C4-2B (cell line): ENCODE results near the gene TDRD15.
"Not testable (repeated sequence)": the region's sequence is repeated elsewhere in the genome, so short reads cannot be mapped to it uniquely, and the experiment has no call there.

Source experiments
- H3K27ac ChIP-seq: fragments of 450-650 bp; 2 replicates; pipeline ENCODE4 v1.5.1; 2017
- CTCF ChIP-seq: fragments of 450-650 bp; conservative IDR thresholded peaks from 2 replicates; pipeline ENCODE4 v1.5.1; 2017; ENCODE audit warnings: mild to moderate bottlenecking
- ZFX ChIP-seq: fragments of 450-650 bp; IDR thresholded peaks from 2 replicates; pipeline ENCODE4 v1.6.1; 2017

Gene TDRD15

GRCh38 chr2:21096458-21096857, 27.3 kb upstream of the TDRD15 start:
- no peak overlapping the region for H3K27ac ChIP-seq
- TF ChIP-seq CTCF (no peak), ZFX (no peak)

GRCh38 chr2:21097331-21097730, 26.4 kb upstream of the TDRD15 start:
- TF ChIP-seq CTCF (no peak), ZFX (no peak)
- H3K27ac ChIP-seq, result no peak overlapping the region

- TF ChIP-seq ZFX (no peak), CTCF (no peak)
- no peak overlapping the region for H3K27ac ChIP-seq
Measured at GRCh38 chr2:21098294-21098693, 25.5 kb upstream of the TDRD15 start.

GRCh38 chr2:21099281-21099907, 24.4 kb upstream of the TDRD15 start:
- TF ChIP-seq CTCF, result no peak
- TF ChIP-seq ZFX, result no peak
- H3K27ac ChIP-seq, result no peak overlapping the region

GRCh38 chr2:21101514-21102155, 22.1 kb upstream of the TDRD15 start:
- not testable (repeated sequence) for H3K27ac ChIP-seq

- H3K27ac ChIP-seq, result no peak overlapping the region
- TF ChIP-seq CTCF, result no peak
- no peak for TF ChIP-seq ZFX
Measured at GRCh38 chr2:21102356-21102755, 21.4 kb upstream of the TDRD15 start.

- TF ChIP-seq CTCF (peak; percentile 25), ZFX (no peak)
- no peak overlapping the region for H3K27ac ChIP-seq
Measured at GRCh38 chr2:21103274-21103891, 20.4 kb upstream of the TDRD15 start.
